GM12878 (cell line): ENCODE measurements around the gene CSK. TPM values are rescaled to one million over a fixed set of nuclear protein-coding genes. Genes with fewer than 3 reads are reported as not detected.
A peak's percentile ranks its signal among the peaks of the same experiment; 100 is the strongest.

ENCODE experiments used
- DPF2 ChIP-seq: fragments of 450-650 bp; IDR thresholded peaks from 2 replicates; pipeline ENCODE4 v1.6.1; 2017; ENCODE audit warnings: mild to moderate bottlenecking
- FOS ChIP-seq: IDR thresholded peaks from 3 replicates; pipeline ENCODE4 v1.6.1; 2011; ENCODE audit warnings: borderline replicate concordance; ENCODE audit not compliant: insufficient read length; ENCODE audit errors: extremely low read depth
- GABPA ChIP-seq: IDR thresholded peaks from 2 replicates; pipeline ENCODE4 v1.6.1; 2014; ENCODE audit warnings: antibody characterized with exemption, low read depth, mild to moderate bottlenecking, inconsistent platforms
- GATAD2B ChIP-seq: fragments of 450-650 bp; conservative IDR thresholded peaks from 2 replicates; pipeline ENCODE4 v1.6.1; 2017; ENCODE audit warnings: low read depth, mild to moderate bottlenecking, moderate library complexity
- KAT2A ChIP-seq: conservative IDR thresholded peaks from 2 replicates; pipeline ENCODE4 v1.6.1; 2011; ENCODE audit warnings: low read depth, low read length; ENCODE audit not compliant: control insufficient read depth
- MEF2B ChIP-seq: fragments of 450-650 bp; IDR thresholded peaks from 2 replicates; pipeline ENCODE4 v1.6.1; 2018; ENCODE audit warnings: mild to moderate bottlenecking, moderate library complexity; ENCODE audit not compliant: partially characterized antibody, poor library complexity, severe bottlenecking
- NFIC ChIP-seq: IDR thresholded peaks from 2 replicates; pipeline ENCODE4 v1.6.1; 2012; ENCODE audit warnings: low read depth, mild to moderate bottlenecking, inconsistent platforms, low read length, moderate library complexity
- NRF1 ChIP-seq: conservative IDR thresholded peaks from 2 replicates; pipeline ENCODE4 v1.6.1; 2011; ENCODE audit warnings: mild to moderate bottlenecking, low read depth, low read length, improper control_type of control experiment
- PAX8 ChIP-seq: fragments of 450-650 bp; IDR thresholded peaks from 2 replicates; pipeline ENCODE4 v1.6.1; 2017; ENCODE audit warnings: mild to moderate bottlenecking, moderate library complexity
- RCOR1 ChIP-seq: conservative IDR thresholded peaks from 2 replicates; pipeline ENCODE4 v1.6.1; 2012; ENCODE audit warnings: low read depth, low read length, improper control_type of control experiment
- RELA ChIP-seq: fragments of 450-650 bp; IDR thresholded peaks from 2 replicates; pipeline ENCODE4 v1.8.0; 2014; ENCODE audit warnings: borderline replicate concordance; ENCODE audit not compliant: partially characterized antibody
- SUPT20H ChIP-seq: IDR thresholded peaks from 2 replicates; pipeline ENCODE4 v1.6.1; 2011; ENCODE audit warnings: low read depth, mild to moderate bottlenecking, low read length, moderate library complexity, borderline replicate concordance; ENCODE audit not compliant: control insufficient read depth
- TARDBP ChIP-seq: IDR thresholded peaks from 2 replicates; pipeline ENCODE4 v1.6.1; 2016; ENCODE audit warnings: borderline replicate concordance
- USF1 ChIP-seq: IDR thresholded peaks from 2 replicates; pipeline ENCODE4 v1.6.1; 2011; ENCODE audit warnings: borderline replicate concordance, low read depth, mild to moderate bottlenecking, moderate library complexity, mixed read lengths, low read length; ENCODE audit not compliant: insufficient read depth; ENCODE audit errors: extremely low read length
- YBX1 ChIP-seq: fragments of 450-650 bp; IDR thresholded peaks from 2 replicates; pipeline ENCODE4 v1.6.1; 2016; ENCODE audit warnings: antibody characterized with exemption
- ZNF384 ChIP-seq: IDR thresholded peaks from 2 replicates; pipeline ENCODE4 v1.6.1; 2012; ENCODE audit warnings: low read depth, mild to moderate bottlenecking, low read length, improper control_type of control experiment, borderline replicate concordance
- polyA plus RNA-seq, 11 experiments: library from polyadenylated mRNA; depleted of rRNA in 4 of 11; unstranded in 6 of 11; stranded (reverse) in 5 of 11; fragments of >200 nt; fragmentation: Nextera tagmentation in 4 of 11; fragmentation: Illumina TruSeq in 1 of 11; extraction: Ambion mirVana in 4 of 11; extraction: Trizol in 1 of 11; gene quantifications; 1 replicate in 1 of 11; 2 replicates in 10 of 11; pipeline versions ENCODE4 v1.2.1 to v1.2.3, GENCODE V29; 2011 to 2016; ENCODE audit warnings: inconsistent platforms in 2 of 11, missing spikeins in 2 of 11, low read depth in 1 of 11
- total RNA-seq, 4 experiments: library from RNA; depleted of rRNA in 3 of 4; stranded (reverse); fragments of >200 nt in 3 of 4; fragmentation: Illumina TruSeq in 1 of 4; extraction: Trizol in 1 of 4; gene quantifications; 2 replicates each; pipeline versions ENCODE4 v1.2.1 to v1.2.3, GENCODE V29; 2013 to 2021
- TF ChIP-seq, protein P1 (sequence below): fragments of 450-650 bp; IDR thresholded peaks from 2 replicates; pipeline ENCODE4 v1.6.1; 2017; ENCODE audit warnings: mild to moderate bottlenecking, moderate library complexity
- TF ChIP-seq, protein P2 (sequence below): IDR thresholded peaks from 2 replicates; pipeline ENCODE4 v1.6.1; 2011; ENCODE audit warnings: mild to moderate bottlenecking, low read depth, low read length, moderate library complexity; ENCODE audit not compliant: insufficient replicate concordance
- TF ChIP-seq, protein P3 (sequence below): IDR thresholded peaks from 2 replicates; pipeline ENCODE4 v1.6.1; 2012; ENCODE audit warnings: low read depth, low read length, improper control_type of control experiment
- TF ChIP-seq, protein P4 (sequence below): fragments of 450-650 bp; IDR thresholded peaks from 2 replicates; pipeline ENCODE4 v1.6.1; 2017; ENCODE audit warnings: mild to moderate bottlenecking

Gene CSK
- total and polyA plus RNA-seq, 10 of the 15 experiments (the other 5 are each of a cell fraction or from before 2014, with no cell fraction given): 3.4 to 327 (median 75.8) TPM

DNA sequence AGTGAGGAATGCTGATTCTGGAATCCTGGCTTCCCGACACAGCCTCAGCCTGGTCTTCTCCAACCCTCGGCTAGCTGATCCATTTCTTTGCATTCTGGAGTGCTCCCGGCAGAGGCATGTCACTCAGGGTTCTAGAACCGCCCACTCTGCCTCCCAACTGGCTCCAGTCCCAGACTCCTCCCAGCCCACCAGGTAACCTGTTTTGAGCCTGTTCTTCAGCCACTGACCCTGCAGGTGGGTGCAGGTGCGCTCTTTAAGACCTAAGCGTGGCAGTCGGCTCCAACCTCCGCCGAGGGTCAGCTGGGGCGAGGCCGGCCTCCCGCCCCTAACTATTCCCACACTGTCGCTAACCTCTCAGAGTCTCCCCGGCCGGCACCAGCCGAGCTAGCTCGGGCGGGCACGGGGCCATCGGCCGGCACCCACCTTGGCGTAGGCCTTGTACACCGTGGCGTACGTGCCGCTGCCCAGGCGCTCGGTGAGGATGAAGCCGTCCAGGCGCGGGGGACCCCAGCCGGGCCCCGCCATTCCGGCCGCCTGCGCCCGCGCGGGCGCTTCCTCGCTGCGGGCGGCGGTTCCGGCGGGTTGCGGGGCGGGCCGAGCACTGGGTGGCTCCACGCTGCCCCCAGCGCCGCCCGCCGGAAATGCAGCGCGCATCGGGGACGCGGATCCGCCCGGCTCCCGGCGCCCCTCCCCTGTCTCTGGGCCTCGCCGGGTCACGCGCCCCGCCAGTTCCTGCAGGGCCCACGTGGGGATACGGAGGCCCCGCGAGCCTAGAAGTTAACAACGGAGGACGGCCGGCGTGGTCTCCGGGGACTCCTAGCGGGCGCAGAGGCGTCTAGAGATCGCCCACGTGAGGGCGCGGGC, 60.9 kb downstream of the CSK start, which contains the start of gene ULK3 (continued):
- TF ChIP-seq, protein P1, sequence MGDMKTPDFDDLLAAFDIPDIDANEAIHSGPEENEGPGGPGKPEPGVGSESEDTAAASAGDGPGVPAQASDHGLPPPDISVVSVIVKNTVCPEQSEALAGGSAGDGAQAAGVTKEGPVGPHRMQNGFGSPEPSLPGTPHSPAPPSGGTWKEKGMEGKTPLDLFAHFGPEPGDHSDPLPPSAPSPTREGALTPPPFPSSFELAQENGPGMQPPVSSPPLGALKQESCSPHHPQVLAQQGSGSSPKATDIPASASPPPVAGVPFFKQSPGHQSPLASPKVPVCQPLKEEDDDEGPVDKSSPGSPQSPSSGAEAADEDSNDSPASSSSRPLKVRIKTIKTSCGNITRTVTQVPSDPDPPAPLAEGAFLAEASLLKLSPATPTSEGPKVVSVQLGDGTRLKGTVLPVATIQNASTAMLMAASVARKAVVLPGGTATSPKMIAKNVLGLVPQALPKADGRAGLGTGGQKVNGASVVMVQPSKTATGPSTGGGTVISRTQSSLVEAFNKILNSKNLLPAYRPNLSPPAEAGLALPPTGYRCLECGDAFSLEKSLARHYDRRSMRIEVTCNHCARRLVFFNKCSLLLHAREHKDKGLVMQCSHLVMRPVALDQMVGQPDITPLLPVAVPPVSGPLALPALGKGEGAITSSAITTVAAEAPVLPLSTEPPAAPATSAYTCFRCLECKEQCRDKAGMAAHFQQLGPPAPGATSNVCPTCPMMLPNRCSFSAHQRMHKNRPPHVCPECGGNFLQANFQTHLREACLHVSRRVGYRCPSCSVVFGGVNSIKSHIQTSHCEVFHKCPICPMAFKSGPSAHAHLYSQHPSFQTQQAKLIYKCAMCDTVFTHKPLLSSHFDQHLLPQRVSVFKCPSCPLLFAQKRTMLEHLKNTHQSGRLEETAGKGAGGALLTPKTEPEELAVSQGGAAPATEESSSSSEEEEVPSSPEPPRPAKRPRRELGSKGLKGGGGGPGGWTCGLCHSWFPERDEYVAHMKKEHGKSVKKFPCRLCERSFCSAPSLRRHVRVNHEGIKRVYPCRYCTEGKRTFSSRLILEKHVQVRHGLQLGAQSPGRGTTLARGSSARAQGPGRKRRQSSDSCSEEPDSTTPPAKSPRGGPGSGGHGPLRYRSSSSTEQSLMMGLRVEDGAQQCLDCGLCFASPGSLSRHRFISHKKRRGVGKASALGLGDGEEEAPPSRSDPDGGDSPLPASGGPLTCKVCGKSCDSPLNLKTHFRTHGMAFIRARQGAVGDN: peak; percentile 90
- TF ChIP-seq DPF2 (peak; percentile 93), PAX8 (no peak), TARDBP (no peak), RELA (peak; percentile 57), FOS (no peak), YBX1 (no peak), USF1 (peak; percentile 93), NFIC (no peak), GABPA (no peak), SUPT20H (no peak), NRF1 (no peak), ZNF384 (no peak), GATAD2B (peak; percentile 98), RCOR1 (no peak), KAT2A (no peak), MEF2B (peak; percentile 91)
- TF ChIP-seq, protein P2, sequence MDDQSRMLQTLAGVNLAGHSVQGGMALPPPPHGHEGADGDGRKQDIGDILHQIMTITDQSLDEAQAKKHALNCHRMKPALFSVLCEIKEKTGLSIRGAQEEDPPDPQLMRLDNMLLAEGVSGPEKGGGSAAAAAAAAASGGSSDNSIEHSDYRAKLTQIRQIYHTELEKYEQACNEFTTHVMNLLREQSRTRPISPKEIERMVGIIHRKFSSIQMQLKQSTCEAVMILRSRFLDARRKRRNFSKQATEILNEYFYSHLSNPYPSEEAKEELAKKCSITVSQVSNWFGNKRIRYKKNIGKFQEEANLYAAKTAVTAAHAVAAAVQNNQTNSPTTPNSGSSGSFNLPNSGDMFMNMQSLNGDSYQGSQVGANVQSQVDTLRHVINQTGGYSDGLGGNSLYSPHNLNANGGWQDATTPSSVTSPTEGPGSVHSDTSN: peak; percentile 91
- TF ChIP-seq, protein P3, sequence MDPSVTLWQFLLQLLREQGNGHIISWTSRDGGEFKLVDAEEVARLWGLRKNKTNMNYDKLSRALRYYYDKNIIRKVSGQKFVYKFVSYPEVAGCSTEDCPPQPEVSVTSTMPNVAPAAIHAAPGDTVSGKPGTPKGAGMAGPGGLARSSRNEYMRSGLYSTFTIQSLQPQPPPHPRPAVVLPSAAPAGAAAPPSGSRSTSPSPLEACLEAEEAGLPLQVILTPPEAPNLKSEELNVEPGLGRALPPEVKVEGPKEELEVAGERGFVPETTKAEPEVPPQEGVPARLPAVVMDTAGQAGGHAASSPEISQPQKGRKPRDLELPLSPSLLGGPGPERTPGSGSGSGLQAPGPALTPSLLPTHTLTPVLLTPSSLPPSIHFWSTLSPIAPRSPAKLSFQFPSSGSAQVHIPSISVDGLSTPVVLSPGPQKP: no peak; the same call in 1 of the 2 replicates
- TF ChIP-seq, protein P4, sequence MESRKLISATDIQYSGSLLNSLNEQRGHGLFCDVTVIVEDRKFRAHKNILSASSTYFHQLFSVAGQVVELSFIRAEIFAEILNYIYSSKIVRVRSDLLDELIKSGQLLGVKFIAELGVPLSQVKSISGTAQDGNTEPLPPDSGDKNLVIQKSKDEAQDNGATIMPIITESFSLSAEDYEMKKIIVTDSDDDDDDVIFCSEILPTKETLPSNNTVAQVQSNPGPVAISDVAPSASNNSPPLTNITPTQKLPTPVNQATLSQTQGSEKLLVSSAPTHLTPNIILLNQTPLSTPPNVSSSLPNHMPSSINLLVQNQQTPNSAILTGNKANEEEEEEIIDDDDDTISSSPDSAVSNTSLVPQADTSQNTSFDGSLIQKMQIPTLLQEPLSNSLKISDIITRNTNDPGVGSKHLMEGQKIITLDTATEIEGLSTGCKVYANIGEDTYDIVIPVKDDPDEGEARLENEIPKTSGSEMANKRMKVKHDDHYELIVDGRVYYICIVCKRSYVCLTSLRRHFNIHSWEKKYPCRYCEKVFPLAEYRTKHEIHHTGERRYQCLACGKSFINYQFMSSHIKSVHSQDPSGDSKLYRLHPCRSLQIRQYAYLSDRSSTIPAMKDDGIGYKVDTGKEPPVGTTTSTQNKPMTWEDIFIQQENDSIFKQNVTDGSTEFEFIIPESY: no peak
